ENCODE data around the gene CHD2.

Gene CHD2

DNA sequence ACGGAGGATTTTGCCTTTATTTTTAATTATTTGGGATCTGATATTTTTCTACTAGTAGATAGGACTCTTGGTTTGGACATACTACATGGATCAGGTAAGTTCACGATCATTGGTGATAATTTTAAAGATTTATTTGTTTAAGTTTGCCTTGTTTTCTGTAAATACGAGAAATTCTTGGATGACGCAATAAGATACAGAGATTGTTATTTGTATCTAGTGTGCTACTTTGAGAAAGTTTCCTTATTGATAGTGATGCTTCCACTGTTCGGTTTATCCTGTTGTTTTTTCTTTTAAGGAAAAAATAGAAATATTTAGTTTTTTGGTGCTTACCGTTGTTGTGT lies 577 bp downstream of the CHD2 start:
- no peak for ATAC-seq
- TF ChIP-seq ZNF8 (CRISPR knock-in tag; IDR thresholded peaks at IDR 0.05) (no peak), ZNF565 (CRISPR knock-in tag; conservative IDR thresholded peaks at IDR 0.05; ENCODE audit: low read depth) (no peak), ZFP3 (CRISPR knock-in tag; IDR thresholded peaks at IDR 0.05) (no peak), BACH2 (CRISPR knock-in tag; IDR thresholded peaks at IDR 0.05; ENCODE audit: borderline replicate concordance) (no peak), RARB (CRISPR knock-in tag; IDR thresholded peaks at IDR 0.05) (no peak), CSRNP3 (CRISPR knock-in tag; IDR thresholded peaks at IDR 0.05) (no peak), GLIS3 (CRISPR knock-in tag; IDR thresholded peaks at IDR 0.05) (no peak), SNAI2 (CRISPR knock-in tag; IDR thresholded peaks at IDR 0.05) (no peak), TCF4 (CRISPR knock-in tag; IDR thresholded peaks at IDR 0.05; ENCODE audit: borderline replicate concordance) (no peak), ISL1 (CRISPR knock-in tag; IDR thresholded peaks at IDR 0.05) (no peak), TOX (CRISPR knock-in tag; IDR thresholded peaks at IDR 0.05; ENCODE audit: borderline replicate concordance) (no peak), ZFP30 (CRISPR knock-in tag; IDR thresholded peaks at IDR 0.05) (no peak), ARNTL (CRISPR knock-in tag; IDR thresholded peaks at IDR 0.05; ENCODE audit: borderline replicate concordance, low read depth) (no peak), TSHZ2 (CRISPR knock-in tag; IDR thresholded peaks at IDR 0.05) (no peak), PPARA (CRISPR knock-in tag; IDR thresholded peaks at IDR 0.05; ENCODE audit: borderline replicate concordance) (no peak)
- TF ChIP-seq, protein P1, sequence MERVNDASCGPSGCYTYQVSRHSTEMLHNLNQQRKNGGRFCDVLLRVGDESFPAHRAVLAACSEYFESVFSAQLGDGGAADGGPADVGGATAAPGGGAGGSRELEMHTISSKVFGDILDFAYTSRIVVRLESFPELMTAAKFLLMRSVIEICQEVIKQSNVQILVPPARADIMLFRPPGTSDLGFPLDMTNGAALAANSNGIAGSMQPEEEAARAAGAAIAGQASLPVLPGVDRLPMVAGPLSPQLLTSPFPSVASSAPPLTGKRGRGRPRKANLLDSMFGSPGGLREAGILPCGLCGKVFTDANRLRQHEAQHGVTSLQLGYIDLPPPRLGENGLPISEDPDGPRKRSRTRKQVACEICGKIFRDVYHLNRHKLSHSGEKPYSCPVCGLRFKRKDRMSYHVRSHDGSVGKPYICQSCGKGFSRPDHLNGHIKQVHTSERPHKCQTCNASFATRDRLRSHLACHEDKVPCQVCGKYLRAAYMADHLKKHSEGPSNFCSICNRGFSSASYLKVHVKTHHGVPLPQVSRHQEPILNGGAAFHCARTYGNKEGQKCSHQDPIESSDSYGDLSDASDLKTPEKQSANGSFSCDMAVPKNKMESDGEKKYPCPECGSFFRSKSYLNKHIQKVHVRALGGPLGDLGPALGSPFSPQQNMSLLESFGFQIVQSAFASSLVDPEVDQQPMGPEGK (CRISPR knock-in tag; IDR thresholded peaks at IDR 0.05; ENCODE audit: borderline replicate concordance), result no peak
- TF ChIP-seq, protein P2, sequence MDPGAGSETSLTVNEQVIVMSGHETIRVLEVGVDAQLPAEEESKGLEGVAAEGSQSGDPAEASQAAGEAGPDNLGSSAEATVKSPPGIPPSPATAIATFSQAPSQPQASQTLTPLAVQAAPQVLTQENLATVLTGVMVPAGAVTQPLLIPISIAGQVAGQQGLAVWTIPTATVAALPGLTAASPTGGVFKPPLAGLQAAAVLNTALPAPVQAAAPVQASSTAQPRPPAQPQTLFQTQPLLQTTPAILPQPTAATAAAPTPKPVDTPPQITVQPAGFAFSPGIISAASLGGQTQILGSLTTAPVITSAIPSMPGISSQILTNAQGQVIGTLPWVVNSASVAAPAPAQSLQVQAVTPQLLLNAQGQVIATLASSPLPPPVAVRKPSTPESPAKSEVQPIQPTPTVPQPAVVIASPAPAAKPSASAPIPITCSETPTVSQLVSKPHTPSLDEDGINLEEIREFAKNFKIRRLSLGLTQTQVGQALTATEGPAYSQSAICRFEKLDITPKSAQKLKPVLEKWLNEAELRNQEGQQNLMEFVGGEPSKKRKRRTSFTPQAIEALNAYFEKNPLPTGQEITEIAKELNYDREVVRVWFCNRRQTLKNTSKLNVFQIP (CRISPR knock-in tag; IDR thresholded peaks at IDR 0.05; ENCODE audit: borderline replicate concordance, low read depth), result no peak

- TF ChIP-seq RARB (CRISPR knock-in tag; IDR thresholded peaks at IDR 0.05) (no peak), GLIS3 (CRISPR knock-in tag; IDR thresholded peaks at IDR 0.05) (no peak), ZFP3 (CRISPR knock-in tag; IDR thresholded peaks at IDR 0.05) (no peak), CSRNP3 (CRISPR knock-in tag; IDR thresholded peaks at IDR 0.05) (no peak), ESRRG (CRISPR knock-in tag; IDR thresholded peaks at IDR 0.05) (no peak), ZNF70 (CRISPR knock-in tag; IDR thresholded peaks at IDR 0.05) (no peak), OSR1 (CRISPR knock-in tag; IDR thresholded peaks at IDR 0.05) (no peak), SNAI2 (CRISPR knock-in tag; IDR thresholded peaks at IDR 0.05) (no peak), ZNF565 (CRISPR knock-in tag; conservative IDR thresholded peaks at IDR 0.05; ENCODE audit: low read depth) (no peak), TCF4 (CRISPR knock-in tag; IDR thresholded peaks at IDR 0.05; ENCODE audit: borderline replicate concordance) (no peak), ISL1 (CRISPR knock-in tag; IDR thresholded peaks at IDR 0.05) (no peak), PPARA (CRISPR knock-in tag; IDR thresholded peaks at IDR 0.05; ENCODE audit: borderline replicate concordance) (no peak), ARNTL (CRISPR knock-in tag; IDR thresholded peaks at IDR 0.05; ENCODE audit: borderline replicate concordance, low read depth) (no peak), CSDC2 (CRISPR knock-in tag; IDR thresholded peaks at IDR 0.05) (no peak), TOX (CRISPR knock-in tag; IDR thresholded peaks at IDR 0.05; ENCODE audit: borderline replicate concordance) (no peak), ZFP30 (CRISPR knock-in tag; IDR thresholded peaks at IDR 0.05) (no peak), TSHZ2 (CRISPR knock-in tag; IDR thresholded peaks at IDR 0.05) (no peak)
- TF ChIP-seq, protein P2 (CRISPR knock-in tag; IDR thresholded peaks at IDR 0.05; ENCODE audit: borderline replicate concordance, low read depth), result no peak
- TF ChIP-seq, protein P3, sequence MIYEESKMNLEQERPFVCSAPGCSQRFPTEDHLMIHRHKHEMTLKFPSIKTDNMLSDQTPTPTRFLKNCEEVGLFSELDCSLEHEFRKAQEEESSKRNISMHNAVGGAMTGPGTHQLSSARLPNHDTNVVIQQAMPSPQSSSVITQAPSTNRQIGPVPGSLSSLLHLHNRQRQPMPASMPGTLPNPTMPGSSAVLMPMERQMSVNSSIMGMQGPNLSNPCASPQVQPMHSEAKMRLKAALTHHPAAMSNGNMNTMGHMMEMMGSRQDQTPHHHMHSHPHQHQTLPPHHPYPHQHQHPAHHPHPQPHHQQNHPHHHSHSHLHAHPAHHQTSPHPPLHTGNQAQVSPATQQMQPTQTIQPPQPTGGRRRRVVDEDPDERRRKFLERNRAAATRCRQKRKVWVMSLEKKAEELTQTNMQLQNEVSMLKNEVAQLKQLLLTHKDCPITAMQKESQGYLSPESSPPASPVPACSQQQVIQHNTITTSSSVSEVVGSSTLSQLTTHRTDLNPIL (CRISPR knock-in tag; IDR thresholded peaks at IDR 0.05; ENCODE audit: low read depth), result no peak
- ATAC-seq, result no peak
These were observed 1.1 kb downstream of the CHD2 start for GRCh38 chr15:92901072-92901761.
